Measurements from ENCODE around the gene C1orf226. TPM values are rescaled to one million over a fixed set of nuclear protein-coding genes. Genes with fewer than 3 reads are reported as not detected.

C1orf226 gene
- total RNA-seq, 2 donors from 2014 or later = 5.7 to 9.1 TPM

DNA sequence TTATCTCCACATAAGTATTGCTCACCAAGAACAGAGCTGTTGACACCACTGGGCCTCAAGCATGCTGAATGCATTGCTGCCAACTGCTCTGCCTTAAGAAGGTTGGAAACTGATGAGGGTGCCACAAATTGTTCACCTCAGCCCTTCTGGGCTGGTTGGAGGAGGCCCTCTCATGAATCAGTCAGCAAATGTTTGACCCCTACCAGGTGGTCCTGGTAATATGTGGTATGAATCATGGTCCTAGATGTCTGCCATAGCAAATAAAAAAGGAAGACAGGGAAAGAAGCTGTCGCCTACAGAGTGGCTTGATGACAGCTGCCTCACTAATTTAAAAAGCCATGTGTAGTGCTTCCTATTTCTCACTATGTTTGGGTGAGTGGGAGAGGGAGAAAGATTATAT, 17.0 kb upstream of the C1orf226 start:
- intact Hi-C loops (cut with DNase I) = no loop called here
- DNase-seq (ENCODE audit: low spot score) = no peak

DNA sequence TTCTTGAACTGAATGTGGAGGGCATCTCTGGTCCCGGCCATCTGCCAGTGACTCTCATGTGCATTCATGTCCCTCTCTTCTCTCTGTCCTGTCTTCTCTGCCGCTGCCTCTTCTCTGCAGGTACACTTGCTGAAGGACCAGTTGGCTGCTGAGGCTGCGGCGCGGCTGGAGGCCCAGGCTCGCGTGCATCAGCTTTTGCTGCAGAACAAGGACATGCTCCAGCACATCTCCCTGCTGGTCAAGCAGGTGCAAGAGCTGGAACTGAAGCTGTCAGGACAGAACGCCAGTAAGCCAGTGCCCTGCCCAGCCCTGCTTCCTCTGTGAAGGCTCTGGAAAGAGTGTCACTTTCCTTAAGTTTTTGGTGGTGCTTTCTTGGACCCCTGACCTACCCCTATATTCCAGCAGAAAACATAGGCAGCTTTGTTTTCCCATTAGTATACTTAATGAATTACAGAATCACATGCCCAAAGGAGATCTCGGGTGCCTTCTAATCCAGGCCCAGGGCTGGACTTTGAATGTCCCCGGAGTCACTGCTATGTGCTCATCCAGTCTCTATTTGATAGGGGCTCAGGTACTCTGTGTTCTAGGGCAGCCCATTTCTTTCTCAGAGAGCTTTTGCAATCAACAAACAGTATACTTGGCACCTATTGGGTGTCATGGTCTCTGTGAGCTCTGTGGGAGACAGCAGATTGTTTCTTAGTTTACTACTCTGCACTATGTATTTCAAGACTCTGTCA, 16.1 kb upstream of the C1orf226 start:
- intact Hi-C loops (cut with DNase I) = no loop called here
- DNase-seq (ENCODE audit: low spot score) = no peak

- intact Hi-C loops (cut with DNase I) = no loop called here
- no peak for DNase-seq (ENCODE audit: low spot score)
Observed at GRCh38 chr1:162366149-162366548, 15.4 kb upstream of the C1orf226 start.

DNA sequence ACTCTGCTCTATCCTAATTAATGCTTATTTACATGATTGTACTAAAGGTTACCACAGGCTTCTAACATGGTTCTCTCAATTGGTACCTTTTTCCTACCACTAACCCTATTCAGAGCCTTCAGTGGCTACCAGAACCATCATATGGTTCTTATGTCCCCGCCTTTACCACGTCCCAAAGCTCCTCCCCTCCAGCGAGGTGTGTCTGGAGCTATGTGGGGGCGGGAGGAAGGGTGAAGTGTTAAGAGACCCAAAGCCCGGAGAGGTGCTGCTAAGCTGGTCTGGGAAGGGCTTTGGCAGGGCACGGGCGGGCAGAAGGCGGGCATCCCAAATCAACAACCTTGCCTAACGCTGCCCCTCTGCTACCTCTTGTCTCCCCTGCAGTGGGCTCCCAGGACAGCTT, 14.9 kb upstream of the C1orf226 start:
- no peak for DNase-seq (ENCODE audit: low spot score)
- intact Hi-C loops (cut with DNase I) = no loop called here

- intact Hi-C loops (cut with DNase I) = no loop called here
- no peak for DNase-seq (ENCODE audit: low spot score)
Observed at GRCh38 chr1:162367073-162367472, 14.5 kb upstream of the C1orf226 start.

GRCh38 chr1:162367772-162368171, 13.8 kb upstream of the C1orf226 start:
- intact Hi-C loops (cut with DNase I) = no loop called here
- no peak for DNase-seq (ENCODE audit: low spot score)

GRCh38 chr1:162368451-162368850, 13.1 kb upstream of the C1orf226 start:
- DNase-seq (ENCODE audit: low spot score) = no peak
- intact Hi-C loops (cut with DNase I) = no loop called here

DNA sequence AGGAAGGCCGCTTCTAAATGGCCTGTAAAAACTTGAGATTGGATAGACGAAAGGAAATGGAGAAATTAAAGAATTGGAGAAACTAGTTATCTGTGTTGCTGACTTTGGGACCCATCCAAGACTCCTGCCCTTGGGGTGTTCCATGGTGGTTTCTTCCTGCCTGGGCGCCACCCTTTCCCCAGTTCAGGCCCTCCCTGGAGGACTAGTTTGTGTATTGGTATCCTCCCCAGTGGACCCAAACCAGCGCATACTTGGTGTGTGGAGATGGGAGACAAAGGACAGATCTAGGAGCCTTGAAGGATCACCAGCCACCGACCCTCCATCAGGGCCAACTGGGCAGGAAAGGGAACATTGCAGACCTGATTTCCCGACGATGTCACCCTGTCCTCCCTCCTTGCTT, 12.0 kb upstream of the C1orf226 start:
- intact Hi-C loops (cut with DNase I) = no loop called here
- DNase-seq (ENCODE audit: low spot score) = no peak

- no peak for DNase-seq (ENCODE audit: low spot score)
Observed at GRCh38 chr1:162370161-162370560, 11.4 kb upstream of the C1orf226 start.

GRCh38 chr1:162370721-162371120, 10.8 kb upstream of the C1orf226 start:
- intact Hi-C loops (cut with DNase I) = no loop called here
- no peak for DNase-seq (ENCODE audit: low spot score)

More at GRCh38 chr1:162370161-162370560, 11.4 kb upstream of the C1orf226 start:
- intact Hi-C loops (cut with DNase I) = no loop called here

DNA sequence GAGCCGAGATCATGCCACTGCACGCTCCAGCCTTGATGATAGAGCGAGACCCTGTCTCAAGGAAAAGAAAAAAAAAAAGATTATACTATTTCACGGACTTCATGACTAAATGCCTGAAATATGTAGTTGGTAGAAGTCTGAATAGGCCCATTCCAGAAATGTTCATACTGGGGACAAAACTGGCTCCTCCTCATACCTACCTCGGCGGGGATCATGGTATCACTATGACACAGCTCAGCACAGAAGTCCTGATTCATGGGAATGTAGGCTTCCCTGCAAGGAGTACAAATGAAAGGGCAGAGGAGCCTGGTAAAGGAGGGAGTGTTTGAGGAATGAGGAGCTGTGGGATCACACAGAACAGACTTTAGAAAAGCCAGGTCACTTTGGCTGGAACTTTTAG, 9.9 kb upstream of the C1orf226 start:
- DNase-seq (ENCODE audit: low spot score) = no peak
- intact Hi-C loops (cut with DNase I) = no loop called here

DNA sequence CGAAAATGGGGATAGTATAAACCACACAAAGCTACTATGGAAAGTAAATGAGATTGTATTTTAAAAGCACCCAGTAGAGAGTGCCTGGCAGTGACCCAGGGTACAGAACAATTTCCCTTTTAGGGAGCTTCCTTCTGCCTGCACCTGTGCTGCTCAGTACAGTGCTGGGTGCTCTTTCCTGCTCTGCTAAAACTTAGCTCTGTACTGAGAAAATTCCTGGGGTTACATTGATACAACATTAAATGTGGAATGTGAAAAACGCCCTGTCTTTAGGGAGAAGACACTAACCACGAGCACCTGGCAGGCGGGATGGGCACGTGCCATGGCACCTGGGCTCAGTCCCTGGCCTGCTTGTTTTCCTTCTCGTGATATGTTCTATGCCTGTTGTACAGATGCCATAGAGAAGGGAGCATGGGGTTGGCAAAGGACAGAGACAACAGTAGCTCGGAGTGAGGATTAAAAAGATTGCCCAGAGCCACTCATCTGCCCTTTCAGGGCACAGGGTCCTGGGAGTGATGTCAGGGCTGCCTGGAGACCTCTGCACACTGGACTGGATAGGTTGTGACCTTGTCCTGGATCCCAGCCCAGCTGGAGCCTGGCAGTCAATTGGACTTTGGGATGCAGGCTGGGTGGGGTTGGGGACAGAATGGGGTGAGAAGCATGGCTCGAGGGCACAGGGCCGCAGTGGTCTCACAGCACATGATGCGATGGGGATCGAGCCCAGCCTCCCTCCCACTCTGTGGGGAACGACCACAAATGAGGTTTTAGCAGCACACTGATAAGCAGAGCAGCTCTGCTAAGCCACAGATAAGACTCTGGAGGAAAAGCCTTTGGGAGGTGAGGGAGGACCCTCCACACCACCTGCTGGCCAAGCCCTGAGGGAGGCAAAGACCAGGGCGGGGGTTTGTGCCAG, 9.1 kb upstream of the C1orf226 start:
- no peak for DNase-seq (ENCODE audit: low spot score)
- intact Hi-C loops (cut with DNase I) = no loop called here

DNA sequence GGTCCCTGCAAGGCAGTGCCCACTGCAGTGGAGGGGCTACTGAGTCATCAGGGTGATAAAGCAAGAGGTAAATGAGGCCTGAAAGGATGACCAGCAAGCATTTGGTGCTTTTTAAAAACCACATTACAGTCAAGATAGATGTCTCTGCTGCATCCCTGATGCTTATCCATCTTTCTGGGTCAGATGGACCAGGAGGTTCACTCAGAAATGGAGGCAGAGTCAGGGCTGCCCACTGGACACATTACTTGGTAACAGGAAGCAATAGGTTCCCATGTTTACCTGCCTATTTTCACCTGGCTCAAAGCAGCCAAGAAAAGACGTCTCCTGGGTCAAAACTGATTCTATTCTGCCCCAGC, 8.5 kb upstream of the C1orf226 start:
- intact Hi-C loops (cut with DNase I) = no loop called here
- DNase-seq (ENCODE audit: low spot score) = no peak

DNA sequence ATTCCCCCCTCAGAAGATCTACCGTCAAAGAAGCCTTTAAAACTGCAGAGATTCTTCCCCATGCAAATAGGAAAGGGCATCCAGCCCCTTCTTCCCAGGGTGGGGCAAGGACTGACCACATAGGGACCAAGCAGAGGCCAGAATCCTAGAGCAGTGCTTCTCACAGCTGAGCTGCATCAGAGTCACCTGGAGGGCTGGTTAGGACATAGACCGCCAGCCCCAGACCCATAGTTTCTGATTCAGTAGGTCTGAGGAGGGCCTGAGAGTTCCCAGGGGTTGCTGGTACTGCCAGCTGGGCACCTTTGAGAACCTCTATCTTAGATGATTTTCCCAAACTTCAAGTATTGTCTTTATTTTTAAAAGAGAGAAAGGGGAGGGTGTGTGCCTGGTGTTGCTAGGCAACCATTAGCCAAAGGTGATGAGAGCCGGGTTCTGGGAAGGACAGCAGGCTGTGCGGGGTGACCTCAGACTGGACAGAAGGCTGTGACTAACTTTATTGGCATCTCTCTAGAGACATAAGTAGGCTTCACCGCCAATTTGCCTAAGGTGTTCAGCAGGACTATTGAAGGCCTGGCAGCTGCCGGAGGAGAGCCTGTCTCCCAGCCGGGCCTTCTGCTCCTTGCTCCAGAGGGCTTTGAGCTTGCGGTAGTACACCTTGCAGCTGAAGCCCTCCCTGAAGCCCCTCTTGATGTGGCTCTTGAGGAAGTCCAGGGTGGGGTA, 7.8 kb upstream of the C1orf226 start:
- no peak for DNase-seq (ENCODE audit: low spot score)
- intact Hi-C loops (cut with DNase I) = no loop called here

DNA sequence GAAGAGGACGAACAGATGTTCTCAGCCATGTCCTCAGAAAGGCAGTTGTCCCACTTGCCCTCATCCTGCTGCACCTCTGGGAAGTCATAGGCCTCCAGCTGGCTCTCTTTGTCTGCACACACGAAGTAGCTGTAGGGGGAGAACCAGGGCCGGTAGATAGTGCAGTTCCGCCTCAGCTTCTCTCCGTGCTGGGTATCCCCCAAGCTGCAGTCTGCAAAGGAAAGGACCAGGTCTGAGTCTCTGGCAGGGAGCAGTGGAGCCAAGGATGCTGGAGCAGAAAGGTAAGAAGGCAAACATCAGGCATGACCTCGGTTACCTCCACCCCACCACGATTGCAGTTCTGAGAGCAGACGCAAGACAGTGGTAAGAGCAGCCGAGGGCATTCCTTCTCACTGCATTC, 7.1 kb upstream of the C1orf226 start:
- DNase-seq (ENCODE audit: low spot score) = no peak
- intact Hi-C loops (cut with DNase I) = no loop called here

DNA sequence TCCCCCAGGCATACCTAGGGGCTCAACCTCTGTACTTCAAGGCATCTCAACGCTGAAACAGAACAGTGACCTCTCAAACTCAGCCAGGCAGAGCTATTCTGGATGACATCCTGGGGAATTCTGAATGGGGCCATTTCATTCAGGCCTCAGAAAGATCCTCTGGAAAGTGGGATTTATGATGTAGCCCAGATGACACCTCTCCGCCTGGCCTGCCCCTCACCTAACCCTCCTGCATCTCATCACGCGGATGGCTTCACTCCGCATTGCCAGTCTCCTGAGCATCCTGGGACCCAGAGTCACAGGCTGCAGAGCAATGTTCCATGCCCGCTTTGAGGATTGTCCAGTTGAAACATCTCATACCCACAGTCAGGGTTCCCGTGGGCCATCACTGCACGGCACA, 6.1 kb upstream of the C1orf226 start:
- intact Hi-C loops (cut with DNase I) = no loop called here
- no peak for DNase-seq (ENCODE audit: low spot score)

DNA sequence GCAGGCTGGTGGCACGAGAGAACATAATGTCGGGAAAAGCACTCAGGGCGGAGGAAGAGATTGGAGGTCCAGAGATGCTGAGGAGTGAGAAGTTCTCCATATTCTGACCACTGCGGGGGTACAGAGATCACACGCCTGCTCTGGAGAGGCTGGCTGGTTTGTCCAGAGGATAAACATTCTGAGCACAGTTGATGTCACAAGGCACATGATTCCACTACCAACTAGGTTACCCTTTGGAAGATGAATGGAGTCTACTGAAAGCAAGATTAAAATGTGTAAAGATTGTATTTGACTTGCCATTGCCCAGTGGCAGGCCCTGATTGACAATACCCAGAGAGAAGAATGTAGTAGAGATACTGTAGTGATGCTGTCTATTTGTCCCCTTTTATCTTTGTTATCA, 4.8 kb upstream of the C1orf226 start, which contains the start of gene SPATA46:
Gene SPATA46 (minus strand): TSS at position 164 of the 400 bp plus-strand sequence. CDS start 64 bp downstream, at position 100.
- intact Hi-C loops (cut with DNase I) = no loop called here
- DNase-seq (ENCODE audit: low spot score) = no peak

DNA sequence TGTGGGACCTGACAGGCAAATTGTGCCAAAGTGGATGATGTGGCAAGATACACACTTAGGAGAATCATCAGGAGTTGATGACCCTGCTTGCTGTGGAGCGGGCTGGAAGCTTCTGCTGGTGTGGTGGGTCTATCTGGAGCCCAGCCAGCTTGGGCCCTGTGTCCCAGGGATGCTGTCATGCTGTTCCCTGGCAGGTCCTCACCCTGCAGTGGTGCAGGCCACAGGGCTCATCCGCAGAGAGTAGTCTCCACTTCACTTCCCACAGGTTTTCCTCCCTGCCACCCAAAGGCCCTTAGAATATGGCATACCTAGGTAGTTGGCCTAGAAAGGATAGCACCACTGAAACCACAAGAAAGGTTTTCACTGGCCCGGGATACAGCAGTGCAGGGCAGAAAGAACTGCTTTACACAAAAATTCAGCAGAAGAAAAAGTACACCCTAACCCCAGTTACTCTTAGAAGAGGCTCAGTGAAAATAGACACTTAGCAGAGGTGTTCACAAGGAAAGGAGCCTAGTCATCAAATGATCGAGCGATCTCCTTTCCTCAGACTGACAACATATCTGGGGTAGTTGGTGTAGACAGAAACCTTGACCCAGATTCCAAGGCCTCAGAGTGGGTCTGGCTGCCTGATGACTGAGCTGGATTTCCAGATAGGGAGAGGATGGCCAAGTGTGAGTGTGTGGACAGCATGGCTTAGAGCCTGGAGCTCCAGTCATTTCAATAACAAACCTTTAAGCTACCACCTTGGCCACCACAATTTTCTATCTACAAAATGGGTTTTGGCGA, 1.3 kb upstream of the C1orf226 start:
- intact Hi-C loops (cut with DNase I) = loop anchor here in 1 of 2 donors (10.0 kb wide), 1 partner anchor 325 kb away; no protein-coding TSS in a partner anchor
- no peak for DNase-seq (ENCODE audit: low spot score)
